GM03348 (cell line): ENCODE results near the gene TGFB1I1.
"Not testable (repeated sequence)": the region's sequence is repeated elsewhere in the genome, so short reads cannot be mapped to it uniquely, and the experiment has no call there.

ENCODE experiments used
- DNase-seq: peaks from one replicate; pipeline ENCODE4 v3.0.0; 2012; ENCODE audit warnings: low spot score

TGFB1I1 gene

DNA sequence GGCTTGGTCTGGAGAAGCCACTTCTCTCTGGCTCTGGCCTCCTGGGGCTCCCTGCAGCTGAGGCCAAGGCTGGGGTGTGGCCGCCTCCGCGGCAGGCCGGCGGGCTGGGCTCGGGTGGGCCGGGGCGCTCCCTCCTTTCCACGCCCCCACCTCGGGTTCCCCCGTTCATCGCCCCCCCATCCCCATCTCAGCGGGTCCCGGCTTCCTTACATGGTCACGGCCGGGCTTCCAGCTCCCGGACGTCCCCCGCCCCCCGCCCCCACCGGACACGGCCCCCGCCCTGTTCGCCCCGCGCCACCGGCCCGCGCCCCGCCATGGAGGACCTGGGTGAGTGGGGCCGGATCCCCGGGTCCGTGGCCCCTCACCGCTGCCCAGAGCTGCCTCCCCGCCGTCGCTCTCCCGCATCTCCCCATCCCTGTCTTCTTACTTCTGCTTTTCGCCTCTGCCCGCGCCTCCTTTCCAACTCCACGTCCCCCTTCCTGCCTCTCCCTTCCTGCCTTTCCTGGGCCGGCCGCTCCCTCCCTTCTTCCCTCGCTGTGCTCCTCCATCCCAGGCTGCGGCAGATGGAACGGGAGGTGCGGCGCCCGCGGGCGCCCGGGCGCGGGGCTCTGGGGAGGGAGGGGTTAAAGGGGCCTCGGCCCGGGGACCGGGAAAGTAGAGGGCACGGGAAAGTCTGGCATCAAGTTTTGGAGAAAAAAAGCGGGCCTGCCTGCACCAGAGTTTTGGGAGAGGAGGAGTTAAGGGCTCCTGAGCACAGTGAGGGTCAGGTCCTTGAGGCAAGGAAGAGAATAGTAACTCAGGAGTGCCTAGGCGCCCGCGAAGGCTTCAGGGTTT is at the start of gene TGFB1I1:
Gene TGFB1I1 (plus strand): TSS at position 278 of the 834 bp plus-strand sequence. CDS start 37 bp downstream, at position 315.
- DNase-seq, result peak; percentile 94

- no peak for DNase-seq
Measured at GRCh38 chr16:31423241-31423640, 48.7 kb upstream of the TGFB1I1 start.

- DNase-seq, result no peak
Measured at GRCh38 chr16:31423801-31424200, 48.2 kb upstream of the TGFB1I1 start.

GRCh38 chr16:31427441-31428278 is 44.3 kb upstream of the TGFB1I1 start:
- DNase-seq, result peak; percentile 95

DNA sequence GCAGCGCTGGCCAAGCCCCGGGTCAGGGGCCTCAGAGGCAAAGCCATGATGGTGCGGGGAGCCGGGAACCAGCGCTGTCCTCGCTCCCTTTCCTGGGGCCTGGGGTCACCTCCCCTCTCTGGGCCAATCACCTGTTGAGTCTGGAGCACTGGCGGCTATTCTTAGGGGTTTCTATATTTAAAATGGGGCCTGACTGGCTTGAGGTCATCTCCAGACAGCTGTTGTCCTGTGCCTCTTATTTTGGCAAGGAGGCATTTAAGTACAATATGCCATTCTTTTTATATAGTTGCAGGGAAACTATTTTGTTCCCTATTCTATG is 43.7 kb upstream of the TGFB1I1 start, which contains the start of gene COX6A2:
Gene COX6A2 (minus strand): TSS at position 82 of the 319 bp plus-strand sequence. CDS start 35 bp downstream, at position 47.
- no peak for DNase-seq

- no peak for DNase-seq
Measured at GRCh38 chr16:31428638-31429247, 43.2 kb upstream of the TGFB1I1 start.

GRCh38 chr16:31429314-31429713 is 42.6 kb upstream of the TGFB1I1 start:
- DNase-seq, result no peak

GRCh38 chr16:31429796-31430195 is 42.2 kb upstream of the TGFB1I1 start:
- no peak for DNase-seq

DNA sequence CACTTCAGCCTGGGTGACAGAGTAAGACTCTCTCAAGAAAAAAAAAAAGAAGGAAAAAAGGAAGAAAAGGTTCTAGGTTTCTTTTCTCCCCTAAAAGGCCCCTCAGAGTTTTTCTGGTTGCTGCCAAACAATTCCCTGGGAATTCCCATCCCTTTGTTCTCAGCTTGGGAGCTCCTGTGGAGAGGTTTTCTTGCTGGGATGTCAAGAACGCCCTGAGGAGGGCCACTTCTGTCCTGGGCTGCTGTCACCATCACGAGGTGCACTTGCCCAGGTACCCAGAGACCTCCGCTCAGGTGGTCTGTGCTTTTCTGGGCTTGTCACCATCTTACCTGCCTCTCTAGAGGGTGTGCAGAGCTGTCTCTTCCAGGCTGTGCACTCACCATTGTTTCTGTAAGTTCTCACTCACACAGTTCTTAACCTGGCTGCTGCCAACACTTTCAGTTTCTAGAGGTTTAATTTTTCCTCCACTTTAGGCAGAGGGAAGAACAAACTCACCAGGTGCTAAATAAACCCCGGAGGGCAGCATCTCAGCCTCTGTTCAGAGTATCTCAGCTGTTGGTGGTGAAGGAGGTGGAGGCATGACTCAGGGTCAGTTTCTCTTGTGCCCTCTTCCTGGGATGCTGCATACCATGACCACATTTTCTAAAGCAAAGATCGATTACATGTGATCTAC is 41.4 kb upstream of the TGFB1I1 start:
- DNase-seq, result no peak

- DNase-seq, result no peak
Measured at GRCh38 chr16:31435341-31436220, 36.4 kb upstream of the TGFB1I1 start.

- DNase-seq, result no peak
Measured at GRCh38 chr16:31436221-31437045, 35.5 kb upstream of the TGFB1I1 start.

- no peak for DNase-seq
Measured at GRCh38 chr16:31438414-31438813, 33.5 kb upstream of the TGFB1I1 start.

- DNase-seq, result not testable (repeated sequence)
Measured at GRCh38 chr16:31439023-31439422, 32.9 kb upstream of the TGFB1I1 start.

DNA sequence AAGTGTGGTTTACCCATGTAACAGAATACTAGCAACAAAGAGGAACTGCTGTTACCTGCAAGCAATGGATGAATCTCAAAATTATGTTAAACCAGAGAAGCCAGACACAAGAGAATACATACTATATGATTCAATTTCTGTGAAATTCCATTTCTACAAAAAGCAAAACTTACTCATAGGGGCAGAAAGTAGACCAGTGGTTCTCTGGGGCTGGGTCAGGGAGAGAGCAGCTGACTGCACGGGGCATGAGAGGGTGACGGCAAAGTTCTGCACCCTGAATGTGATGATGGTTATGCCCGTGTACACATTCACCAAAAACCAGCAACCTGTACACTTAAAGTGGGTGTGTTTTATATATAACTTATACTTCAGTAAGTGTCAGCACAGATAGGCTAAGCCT is 32.4 kb upstream of the TGFB1I1 start:
- DNase-seq, result no peak

DNA sequence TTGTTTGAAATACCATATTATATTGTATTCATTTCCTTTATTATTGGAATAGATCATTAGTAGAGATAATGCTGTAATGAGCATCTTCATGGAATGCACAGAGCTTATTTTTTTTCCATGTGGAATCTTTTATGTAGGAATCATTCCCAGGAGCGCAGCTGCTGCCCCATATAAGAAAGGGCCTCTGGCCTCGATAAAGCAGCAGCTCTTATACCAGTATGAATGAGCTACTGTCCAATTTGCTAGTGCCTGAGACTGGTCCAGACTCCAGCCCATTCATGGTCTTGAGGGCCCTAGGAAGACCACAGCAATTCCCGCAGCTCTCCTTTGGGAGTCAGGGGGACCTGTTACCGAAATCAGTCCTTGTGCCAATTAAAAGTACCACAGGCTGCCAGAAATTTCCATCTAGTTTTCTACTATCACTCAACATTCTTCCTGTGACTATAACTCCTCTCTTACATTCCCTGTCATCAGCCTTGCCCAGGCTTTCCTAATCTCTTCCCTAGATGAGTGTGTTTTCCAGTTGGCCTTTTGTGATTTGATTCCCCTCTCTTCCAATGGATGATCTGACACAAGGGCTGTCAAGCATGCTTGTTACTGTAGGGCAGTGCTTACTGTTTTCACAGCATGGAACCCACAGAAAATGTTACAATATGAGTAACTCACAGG is 31.3 kb upstream of the TGFB1I1 start:
- DNase-seq, result no peak

- DNase-seq, result no peak
Measured at GRCh38 chr16:31441956-31442355, 30.0 kb upstream of the TGFB1I1 start.

- not testable (repeated sequence) for DNase-seq
Measured at GRCh38 chr16:31445931-31446330, 26.0 kb upstream of the TGFB1I1 start.

DNA sequence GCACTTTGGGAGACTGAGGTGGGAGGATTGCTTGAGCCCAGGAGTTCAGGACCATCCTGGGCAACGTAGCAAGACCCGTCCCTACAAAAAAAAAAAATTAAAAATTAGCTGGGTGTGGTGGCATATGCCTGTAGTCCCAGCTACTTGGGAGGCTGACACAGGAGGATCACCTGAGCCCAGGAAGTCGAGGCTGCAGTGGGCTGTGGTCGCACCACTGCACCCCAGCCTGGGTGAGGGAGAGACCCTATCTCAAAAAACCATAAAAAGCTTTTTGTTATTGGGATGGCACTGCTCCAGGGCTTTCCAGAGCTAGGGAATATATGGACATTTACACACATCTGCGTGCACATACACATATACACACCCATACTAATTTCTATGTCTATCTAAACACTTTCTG is 20.8 kb upstream of the TGFB1I1 start:
- no peak for DNase-seq

DNA sequence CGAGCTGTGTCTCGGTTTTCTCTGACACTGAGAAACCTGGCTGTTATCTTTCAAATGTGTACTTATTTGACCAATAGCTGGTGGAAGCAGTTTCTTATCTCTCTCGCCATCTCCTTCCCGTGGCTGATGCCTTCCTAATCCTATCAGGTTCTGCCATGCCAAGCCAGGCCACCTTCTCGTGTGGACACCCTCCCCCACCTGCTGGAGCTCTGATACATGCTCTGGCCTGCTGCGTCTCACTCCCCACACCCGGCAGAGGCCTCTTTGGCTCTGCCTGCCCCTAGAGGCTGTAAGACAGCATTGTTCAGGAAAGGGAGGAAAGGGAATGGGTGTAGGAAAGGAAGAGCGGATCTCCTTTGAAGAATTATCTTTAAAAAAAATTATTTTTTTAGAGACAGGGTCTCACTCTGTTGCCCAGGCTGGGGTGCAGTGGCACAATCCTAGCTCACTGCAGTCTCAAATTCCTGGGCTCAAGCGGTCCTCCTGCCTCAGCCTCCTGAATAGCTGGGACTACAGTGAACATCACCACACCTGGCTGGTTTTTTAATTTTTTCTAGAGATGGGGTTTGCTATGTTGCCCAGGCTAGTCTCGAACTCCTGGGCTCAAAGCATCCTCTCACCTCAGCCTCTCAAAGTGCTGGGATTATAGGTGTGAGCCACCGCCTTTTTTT is 20.1 kb upstream of the TGFB1I1 start:
- DNase-seq, result peak; percentile 76
